Vagina (tissue), 2 donors: ENCODE data around the gene SON. TPM values are rescaled to one million over a fixed set of nuclear protein-coding genes. Genes with fewer than 3 reads are reported as not detected.

Experiments used
- DNase-seq, 2 donors: peaks; one replicate each; pipeline ENCODE4 v3.0.0-alpha.2; 2017; ENCODE audit errors: extremely low spot score in 2 of 2
- H3K27ac ChIP-seq: fragments of 200-600 bp; sonication (generic); one replicate; pipeline ENCODE4 v1.5.1; 2019
- H3K27me3 ChIP-seq: fragments of 200-600 bp; sonication (generic); one replicate; pipeline ENCODE4 v1.5.1; 2019
- H3K36me3 ChIP-seq, 2 donors: fragments of 200-600 bp; sonication (generic); one replicate each; pipeline ENCODE4 v1.5.1; 2017 to 2019
- H3K4me1 ChIP-seq: fragments of 200-600 bp; sonication (generic); one replicate; pipeline ENCODE4 v1.5.1; 2019
- H3K4me3 ChIP-seq, 2 donors: fragments of 200-600 bp; sonication (generic); 1 replicate in 1 of 2; 2 replicates in 1 of 2; pipeline ENCODE4 v1.5.1; 2016 to 2019
- H3K9me3 ChIP-seq: fragments of 200-600 bp; sonication (generic); one replicate; pipeline ENCODE4 v1.5.1; 2019
- CTCF ChIP-seq, 3 experiments: fragments of 450-650 bp in 2 of 3; fragments of 200-600 bp in 1 of 3; sonication (generic) in 1 of 3; IDR thresholded peaks; one replicate each; pipeline ENCODE4 v1.5.1; 2017 to 2019; ENCODE audit warnings: antibody characterized with exemption in 3 of 3, mild to moderate bottlenecking in 2 of 3, moderate library complexity in 2 of 3
- POLR2A ChIP-seq, 2 donors: fragments of 450-650 bp; IDR thresholded peaks; one replicate each; pipeline ENCODE4 v1.6.1; 2017; ENCODE audit warnings: antibody characterized with exemption in 2 of 2, mild to moderate bottlenecking in 2 of 2, moderate library complexity in 2 of 2
- POLR2AphosphoS5 ChIP-seq, 2 donors: sonication (generic); formaldehyde crosslinking; IDR thresholded peaks; one replicate each; pipeline ENCODE4 v1.9.0; 2017; ENCODE audit warnings: antibody characterized with exemption in 2 of 2, mild to moderate bottlenecking in 2 of 2, low read depth in 1 of 2; ENCODE audit not compliant: insufficient read depth in 1 of 2
- intact Hi-C: fragments of 100-400 bp; cut with DNase I; formaldehyde crosslinking; loops from one replicate; pipeline ENCODE4 v1.15.1; 2023
- total RNA-seq: library from RNA; depleted of rRNA; stranded (reverse); fragments of >200 nt; gene quantifications from one replicate; pipeline ENCODE4 v1.2.3, GENCODE V29; 2016

SON gene
- total RNA-seq, 1 donor from 2014 or later, result 212 TPM

GRCh38 chr21:33510826-33511225 is 32.0 kb upstream of the SON start:
- no peak for DNase-seq
- Histone ChIP-seq H3K9me3 (no peaks in the 10 kb centered on the region), H3K27ac (no peak overlapping the region), H3K4me3 (no peak overlapping the region), H3K4me1 (no peaks in the 10 kb centered on the region), H3K36me3 (peaks cover 0 to 62% of the 10 kb centered on the region in 2 donors), H3K27me3 (no peaks in the 10 kb centered on the region)
- intact Hi-C loops, result no loop called here
- TF ChIP-seq POLR2A (IDR thresholded peaks at IDR 0.05) (no peak), CTCF (IDR thresholded peaks at IDR 0.05) (no peak), POLR2AphosphoS5 (IDR thresholded peaks at IDR 0.05; ENCODE audit: insufficient read depth in 1 of 2, low read depth in 1 of 2) (no peak)

GRCh38 chr21:33511639-33512038 is 31.2 kb upstream of the SON start:
- peaks cover 0 to 68% of the 10 kb centered on the region in 2 donors for H3K36me3 ChIP-seq

GRCh38 chr21:33512481-33512880 is 30.4 kb upstream of the SON start:
- H3K27ac ChIP-seq, result no peak overlapping the region
- no peaks in the 10 kb centered on the region for H3K4me1 ChIP-seq
- TF ChIP-seq POLR2A (IDR thresholded peaks at IDR 0.05), result no peak
- TF ChIP-seq CTCF (IDR thresholded peaks at IDR 0.05), result no peak
- TF ChIP-seq POLR2AphosphoS5 (IDR thresholded peaks at IDR 0.05; ENCODE audit: insufficient read depth in 1 of 2, low read depth in 1 of 2), result no peak
- no peak overlapping the region for H3K4me3 ChIP-seq
- no peak for DNase-seq
- no peaks in the 10 kb centered on the region for H3K9me3 ChIP-seq
- H3K27me3 ChIP-seq, result no peaks in the 10 kb centered on the region
- intact Hi-C loops, result no loop called here
- H3K36me3 ChIP-seq, result peaks cover 0 to 76% of the 10 kb centered on the region in 2 donors

More at GRCh38 chr21:33511639-33512038, 31.2 kb upstream of the SON start:
- H3K27me3 ChIP-seq, result no peaks in the 10 kb centered on the region
- intact Hi-C loops, result no loop called here
- H3K4me1 ChIP-seq, result no peaks in the 10 kb centered on the region
- H3K4me3 ChIP-seq, result no peak overlapping the region
- no peak overlapping the region for H3K27ac ChIP-seq
- no peak for DNase-seq
- no peak for TF ChIP-seq POLR2A (IDR thresholded peaks at IDR 0.05)
- no peak for TF ChIP-seq CTCF (IDR thresholded peaks at IDR 0.05)
- TF ChIP-seq POLR2AphosphoS5 (IDR thresholded peaks at IDR 0.05; ENCODE audit: insufficient read depth in 1 of 2, low read depth in 1 of 2), result no peak
- H3K9me3 ChIP-seq, result no peaks in the 10 kb centered on the region

GRCh38 chr21:33514229-33514628 is 28.6 kb upstream of the SON start:
- H3K27me3 ChIP-seq, result no peaks in the 10 kb centered on the region
- intact Hi-C loops, result no loop called here
- H3K4me1 ChIP-seq, result no peaks in the 10 kb centered on the region
- H3K4me3 ChIP-seq, result no peak overlapping the region
- H3K27ac ChIP-seq, result no peak overlapping the region
- peaks cover 0 to 80% of the 10 kb centered on the region in 2 donors for H3K36me3 ChIP-seq
- no peaks in the 10 kb centered on the region for H3K9me3 ChIP-seq
- no peak for DNase-seq
- TF ChIP-seq POLR2A (IDR thresholded peaks at IDR 0.05) (no peak), CTCF (IDR thresholded peaks at IDR 0.05) (no peak), POLR2AphosphoS5 (IDR thresholded peaks at IDR 0.05; ENCODE audit: insufficient read depth in 1 of 2, low read depth in 1 of 2) (no peak)

GRCh38 chr21:33518899-33519298 is 23.9 kb upstream of the SON start:
- Histone ChIP-seq H3K4me1 (no peaks in the 10 kb centered on the region), H3K27ac (no peak overlapping the region), H3K4me3 (no peak overlapping the region), H3K9me3 (no peaks in the 10 kb centered on the region), H3K36me3 (peaks cover 0 to 58% of the 10 kb centered on the region in 2 donors), H3K27me3 (no peaks in the 10 kb centered on the region)
- TF ChIP-seq POLR2AphosphoS5 (IDR thresholded peaks at IDR 0.05; ENCODE audit: insufficient read depth in 1 of 2, low read depth in 1 of 2), result no peak
- TF ChIP-seq CTCF (IDR thresholded peaks at IDR 0.05), result no peak
- no peak for TF ChIP-seq POLR2A (IDR thresholded peaks at IDR 0.05)
- intact Hi-C loops, result no loop called here
- DNase-seq, result no peak
